ENCODE results near the gene DENND2A. TPM values are rescaled to one million over a fixed set of nuclear protein-coding genes. Genes with fewer than 3 reads are reported as not detected.

DENND2A gene
- total RNA-seq, 2 donors from 2014 or later = 7.4 to 9.2 TPM

DNA sequence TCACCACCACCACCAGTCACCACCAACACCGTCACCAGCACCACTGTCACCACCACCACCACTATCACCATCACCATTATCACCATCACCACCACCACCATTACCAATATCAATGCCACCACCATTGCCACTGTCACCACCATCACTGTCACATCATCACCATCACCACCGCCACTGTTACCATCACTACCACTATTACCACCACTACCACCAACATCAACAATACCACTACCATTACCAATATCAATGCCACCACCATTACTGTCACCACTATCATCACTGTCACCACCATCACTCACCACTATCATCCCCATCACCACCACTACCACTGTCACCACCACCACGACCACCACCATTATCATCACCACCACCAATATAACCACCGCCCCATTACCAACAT is 14.0 kb upstream of the DENND2A start:
- TF ChIP-seq, protein P1, sequence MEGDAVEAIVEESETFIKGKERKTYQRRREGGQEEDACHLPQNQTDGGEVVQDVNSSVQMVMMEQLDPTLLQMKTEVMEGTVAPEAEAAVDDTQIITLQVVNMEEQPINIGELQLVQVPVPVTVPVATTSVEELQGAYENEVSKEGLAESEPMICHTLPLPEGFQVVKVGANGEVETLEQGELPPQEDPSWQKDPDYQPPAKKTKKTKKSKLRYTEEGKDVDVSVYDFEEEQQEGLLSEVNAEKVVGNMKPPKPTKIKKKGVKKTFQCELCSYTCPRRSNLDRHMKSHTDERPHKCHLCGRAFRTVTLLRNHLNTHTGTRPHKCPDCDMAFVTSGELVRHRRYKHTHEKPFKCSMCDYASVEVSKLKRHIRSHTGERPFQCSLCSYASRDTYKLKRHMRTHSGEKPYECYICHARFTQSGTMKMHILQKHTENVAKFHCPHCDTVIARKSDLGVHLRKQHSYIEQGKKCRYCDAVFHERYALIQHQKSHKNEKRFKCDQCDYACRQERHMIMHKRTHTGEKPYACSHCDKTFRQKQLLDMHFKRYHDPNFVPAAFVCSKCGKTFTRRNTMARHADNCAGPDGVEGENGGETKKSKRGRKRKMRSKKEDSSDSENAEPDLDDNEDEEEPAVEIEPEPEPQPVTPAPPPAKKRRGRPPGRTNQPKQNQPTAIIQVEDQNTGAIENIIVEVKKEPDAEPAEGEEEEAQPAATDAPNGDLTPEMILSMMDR (IDR thresholded peaks at IDR 0.05) = no peak
- peaks cover 15% of the 10 kb centered on the region for H3K4me1 ChIP-seq
- H3K36me3 ChIP-seq = no peaks in the 10 kb centered on the region
- no peak for DNase-seq
- no peaks in the 10 kb centered on the region for H3K9me3 ChIP-seq
- no peak overlapping the region for H3K4me3 ChIP-seq
- no peak overlapping the region for H3K27ac ChIP-seq
- H3K27me3 ChIP-seq = no peaks in the 10 kb centered on the region
- intact Hi-C loops (cut with DNase I) = loop anchor here (5.0 to 10.0 kb wide), 2 partner anchors 177 to 310 kb away; partner anchors contain the start of gene MKRN1
- H3K9ac ChIP-seq (ENCODE audit: low read depth in 2 of 2, low read length in 2 of 2) = no peak overlapping the region

DNA sequence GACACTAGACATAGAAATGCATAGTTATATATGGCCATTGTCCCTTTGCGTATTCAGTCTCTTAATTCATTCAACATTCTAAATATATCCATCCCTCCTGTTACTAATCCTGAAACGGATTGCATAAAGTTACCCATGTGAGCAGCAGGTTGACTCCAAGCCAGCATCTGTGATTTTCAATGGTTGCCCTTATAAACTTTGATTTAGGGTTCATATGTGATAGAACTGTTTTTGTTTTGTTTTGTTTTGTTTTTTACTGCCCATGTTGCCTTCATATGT is 13.4 kb upstream of the DENND2A start:
- DNase-seq = no peak
- Histone ChIP-seq H3K9ac (ENCODE audit: low read depth in 2 of 2, low read length in 2 of 2) (no peak overlapping the region), H3K4me1 (peaks cover 15% of the 10 kb centered on the region), H3K9me3 (no peaks in the 10 kb centered on the region), H3K27ac (no peak overlapping the region), H3K27me3 (no peaks in the 10 kb centered on the region), H3K4me3 (no peak overlapping the region), H3K36me3 (no peaks in the 10 kb centered on the region)
- TF ChIP-seq, protein P1 (IDR thresholded peaks at IDR 0.05) = no peak
- intact Hi-C loops (cut with DNase I) = loop anchor here (5.0 to 10.0 kb wide), 2 partner anchors 177 to 309 kb away; partner anchors contain the start of gene MKRN1

DNA sequence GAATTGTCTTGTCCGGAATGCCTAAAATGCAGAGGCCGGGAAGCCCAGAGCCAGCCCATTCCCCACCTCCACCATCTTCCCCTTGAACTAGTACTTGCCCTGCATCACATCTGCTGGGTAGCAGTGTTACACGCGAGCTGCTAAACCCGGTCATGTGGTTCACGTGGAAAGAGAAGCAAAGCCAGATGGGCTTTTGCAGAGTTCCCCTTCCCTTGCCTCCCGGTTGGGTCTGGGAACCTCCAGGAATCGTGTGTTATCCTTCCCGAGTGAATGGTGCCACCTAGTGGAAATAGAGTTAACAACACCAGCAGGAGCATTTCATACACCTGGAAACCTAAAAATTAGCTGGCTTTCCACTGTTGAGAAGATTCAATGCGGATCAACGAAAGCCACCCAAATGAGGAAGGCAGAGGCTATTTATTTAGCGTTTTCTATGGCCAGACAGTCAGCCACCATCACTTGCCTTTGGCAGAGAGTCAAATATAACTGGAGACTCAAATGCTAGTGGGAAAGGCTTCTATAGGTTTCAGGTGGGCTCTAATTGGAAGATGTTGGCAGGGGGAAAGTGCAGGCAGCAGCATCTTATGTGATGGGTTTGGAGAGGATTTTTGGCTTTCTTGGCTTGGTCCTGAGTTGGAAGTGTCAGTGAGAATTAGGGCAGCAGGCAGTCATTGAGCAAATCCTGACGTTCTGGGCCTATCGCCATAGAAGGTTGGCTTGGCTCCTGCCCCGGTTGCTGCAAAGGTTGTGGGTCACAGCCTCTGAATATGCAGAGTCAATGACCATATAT is 12.9 kb upstream of the DENND2A start:
- Histone ChIP-seq H3K4me3 (no peak overlapping the region), H3K9ac (ENCODE audit: low read depth in 2 of 2, low read length in 2 of 2) (no peak overlapping the region), H3K4me1 (peaks cover 15% of the 10 kb centered on the region), H3K27ac (no peak overlapping the region), H3K9me3 (no peaks in the 10 kb centered on the region), H3K27me3 (no peaks in the 10 kb centered on the region), H3K36me3 (no peaks in the 10 kb centered on the region)
- intact Hi-C loops (cut with DNase I) = loop anchor here (2.0 to 10.0 kb wide), 3 partner anchors 135 to 309 kb away; partner anchors contain the start of gene MKRN1
- TF ChIP-seq, protein P1 (IDR thresholded peaks at IDR 0.05) = peak; percentile 78
- peak; percentile 82 for DNase-seq

DNA sequence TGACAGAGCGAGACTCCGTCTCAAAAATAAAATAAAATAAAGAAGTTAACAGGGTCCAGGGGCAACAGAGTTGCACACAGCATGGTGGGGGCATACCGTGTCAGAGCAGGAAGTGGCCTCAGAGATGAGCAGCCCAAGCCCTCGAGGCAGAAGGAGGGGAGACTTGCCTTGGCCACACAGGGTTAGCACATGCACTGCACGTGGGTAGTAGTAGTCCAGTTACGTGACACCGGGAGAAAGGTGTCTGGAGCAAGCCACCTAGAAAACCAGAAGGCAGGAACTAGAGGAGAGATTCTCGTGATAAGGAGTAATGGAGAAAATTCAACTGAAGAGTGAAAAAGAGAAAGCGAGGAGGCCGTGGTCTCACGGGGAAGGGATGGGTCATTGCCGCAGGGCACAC is 9.8 kb upstream of the DENND2A start:
- Histone ChIP-seq H3K9me3 (no peaks in the 10 kb centered on the region), H3K27ac (no peak overlapping the region), H3K4me1 (peaks cover 3% of the 10 kb centered on the region), H3K4me3 (no peak overlapping the region), H3K9ac (ENCODE audit: low read depth in 2 of 2, low read length in 2 of 2) (no peak overlapping the region), H3K36me3 (no peaks in the 10 kb centered on the region), H3K27me3 (no peaks in the 10 kb centered on the region)
- TF ChIP-seq, protein P1 (IDR thresholded peaks at IDR 0.05) = no peak
- intact Hi-C loops (cut with DNase I) = loop anchor here (5.0 to 10.0 kb wide), 2 partner anchors 173 to 306 kb away; partner anchors contain the start of gene MKRN1
- DNase-seq = no peak

DNA sequence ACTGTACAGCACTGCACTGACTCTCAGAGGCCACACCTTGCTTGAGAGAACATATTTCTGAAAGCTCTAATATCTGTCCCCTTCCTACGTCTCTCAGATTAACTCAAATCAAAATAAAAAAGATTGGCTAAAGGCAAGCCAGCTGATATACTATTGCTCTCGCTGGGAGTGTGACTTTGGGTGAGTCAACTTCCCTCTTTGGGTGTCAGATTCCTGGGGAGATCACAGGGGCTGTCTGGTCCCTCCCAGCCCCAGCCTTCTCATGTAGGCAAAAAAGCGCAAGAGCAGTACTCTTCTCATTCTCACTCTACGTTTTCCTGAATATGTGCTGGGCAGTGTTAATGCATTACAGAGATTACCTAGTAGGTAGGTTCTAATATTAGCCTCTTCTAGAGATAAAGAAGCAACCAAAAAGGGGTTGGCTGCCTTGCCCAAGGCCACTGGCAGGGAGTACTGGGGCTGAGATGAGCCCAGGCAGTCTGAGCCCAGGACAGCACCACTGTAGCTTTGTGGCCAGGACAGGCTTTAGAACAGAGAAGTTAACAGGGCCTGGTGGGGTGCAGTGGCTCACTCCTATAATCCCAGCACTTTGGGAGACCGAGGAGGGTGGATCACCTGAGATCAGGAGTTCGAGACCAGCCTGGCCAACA is 9.1 kb upstream of the DENND2A start:
- Histone ChIP-seq H3K36me3 (no peaks in the 10 kb centered on the region), H3K27me3 (no peaks in the 10 kb centered on the region), H3K27ac (no peak overlapping the region), H3K4me3 (no peak overlapping the region), H3K9me3 (no peaks in the 10 kb centered on the region), H3K4me1 (peaks cover 3% of the 10 kb centered on the region), H3K9ac (ENCODE audit: low read depth in 2 of 2, low read length in 2 of 2) (no peak overlapping the region)
- intact Hi-C loops (cut with DNase I) = loop anchor here (5.0 to 10.0 kb wide), 2 partner anchors 172 to 305 kb away; partner anchors contain the start of gene MKRN1
- DNase-seq = no peak
- TF ChIP-seq, protein P1 (IDR thresholded peaks at IDR 0.05) = no peak
